Activated T-cell treated with anti-CD3 and anti-CD28 coated beads for 24 hours (primary cell): ENCODE measurements around the gene HELB.

ENCODE experiments used
- DNase-seq: peaks from one replicate; pipeline ENCODE4 v3.0.0-alpha.2; 2020; ENCODE audit warnings: low read depth

HELB gene

DNA sequence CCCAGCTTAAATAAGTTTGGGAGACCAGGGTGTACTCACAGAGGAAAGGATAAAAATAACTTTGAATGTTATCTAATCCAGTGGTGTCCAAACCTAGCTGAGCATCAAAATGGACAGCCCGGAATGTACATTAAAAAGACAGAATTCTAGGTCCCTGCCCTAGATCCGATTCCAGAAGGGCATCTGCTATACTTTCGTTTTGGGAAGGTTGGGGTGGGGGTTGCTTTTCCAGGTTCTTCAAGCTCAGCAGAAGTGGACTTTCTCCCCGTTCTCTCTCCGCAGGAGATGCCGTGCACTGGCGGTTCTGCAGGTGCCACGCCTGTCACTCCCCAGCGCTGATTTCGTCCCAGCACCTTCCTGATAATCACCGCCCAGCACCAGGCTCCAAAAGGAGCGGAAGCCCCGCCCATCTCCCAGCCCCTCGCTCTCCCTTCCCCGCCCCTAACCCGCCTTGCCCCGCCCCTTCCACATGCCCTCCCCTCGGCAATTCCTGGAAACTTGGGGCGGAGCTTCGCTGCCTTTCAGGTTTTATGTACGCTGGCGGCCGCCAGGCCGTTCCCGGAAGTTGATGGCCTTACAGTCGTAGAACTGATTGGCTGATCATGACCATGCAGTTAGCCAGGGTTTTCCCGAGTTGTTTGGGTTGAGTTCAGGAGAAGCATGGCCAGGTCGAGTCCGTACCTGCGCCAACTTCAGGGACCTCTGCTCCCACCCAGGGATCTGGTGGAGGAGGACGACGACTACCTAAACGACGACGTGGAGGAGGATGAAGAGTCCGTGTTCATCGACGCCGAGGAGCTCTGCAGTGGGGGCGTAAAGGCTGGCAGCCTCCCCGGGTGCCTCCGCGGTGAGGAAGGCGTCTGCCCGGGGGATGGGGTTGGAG, at the start of gene HELB:
HELB (plus strand) TSS at position 550 of the 883 bp plus-strand sequence; CDS start at position 661, 111 bp downstream.
- DNase-seq: peak; percentile 97

DNA sequence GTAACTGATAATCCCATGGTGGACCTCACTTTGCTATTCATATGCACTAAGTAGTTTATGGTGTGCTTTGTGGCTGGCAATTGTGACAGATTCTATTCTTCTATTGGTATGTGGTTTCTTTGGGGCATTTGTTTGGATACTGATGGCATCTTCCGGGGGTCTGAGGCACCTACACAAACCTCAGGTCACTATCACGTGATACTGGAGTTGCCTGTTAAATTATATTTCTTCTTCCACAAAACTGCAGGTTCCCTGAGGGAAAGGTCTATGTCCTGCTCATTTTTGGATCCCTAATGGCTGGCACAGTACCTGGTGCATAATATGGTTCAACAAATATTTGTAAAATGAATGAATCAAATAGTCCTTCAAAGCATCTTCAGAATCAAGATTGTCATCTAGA, 49.5 kb upstream of the HELB start:
- DNase-seq: no peak

DNA sequence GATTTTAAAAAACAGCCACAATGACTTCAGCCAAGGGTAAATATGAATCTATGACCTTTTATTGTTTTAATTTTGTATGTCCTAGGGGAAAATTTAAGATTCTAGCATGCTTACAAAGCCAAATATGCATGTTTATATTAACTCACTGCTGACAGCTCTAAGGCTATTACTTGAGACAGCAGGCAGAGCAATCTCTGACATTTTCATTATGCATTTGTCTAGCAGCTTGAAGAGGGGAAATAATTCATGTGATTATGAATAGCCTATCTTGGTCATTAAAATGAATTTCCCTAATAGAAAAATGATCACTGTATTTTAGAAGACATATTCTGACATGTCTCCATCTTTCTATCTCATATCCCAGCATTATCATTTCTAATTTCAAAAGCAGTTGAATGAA, 46.6 kb upstream of the HELB start:
- DNase-seq: no peak

DNA sequence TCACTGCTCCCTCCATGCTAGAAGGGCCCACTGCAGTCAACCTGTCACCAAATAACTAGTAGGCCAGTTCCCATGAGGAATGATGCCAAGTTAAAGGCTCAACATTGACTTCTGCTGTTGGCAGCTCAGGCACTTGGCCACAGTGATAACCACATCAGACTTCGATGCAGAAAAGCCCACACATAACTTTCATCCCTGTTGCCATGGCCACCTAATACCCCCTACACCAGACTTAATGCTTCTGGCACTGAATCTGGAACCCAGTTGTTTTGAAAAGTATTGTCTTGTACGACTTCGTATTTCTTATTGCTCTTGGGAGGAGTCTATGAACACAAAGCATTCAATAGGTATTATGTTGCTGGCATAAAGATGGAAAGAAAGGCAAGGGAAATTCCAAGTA, 44.3 kb upstream of the HELB start:
- no peak for DNase-seq

DNA sequence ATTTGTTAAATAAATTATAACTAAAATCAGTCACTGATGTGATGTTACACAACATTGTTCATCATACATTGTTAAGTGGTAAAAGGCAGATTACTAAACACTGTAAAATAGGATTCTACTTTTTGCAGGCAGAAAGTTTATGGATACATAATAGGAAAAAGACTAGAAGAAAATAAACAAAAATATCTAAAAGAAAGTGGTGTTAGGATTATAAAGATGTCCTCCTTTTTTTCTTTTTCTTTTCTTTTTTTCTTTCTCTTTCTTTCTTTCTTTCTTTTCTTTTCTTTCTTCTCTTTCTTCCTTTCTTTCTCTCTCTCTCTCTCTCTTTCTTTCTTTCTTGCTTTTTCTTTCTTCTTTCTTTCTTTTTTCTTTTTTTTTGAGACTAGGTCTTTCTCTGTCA, 39.6 kb upstream of the HELB start:
- DNase-seq: no peak

DNA sequence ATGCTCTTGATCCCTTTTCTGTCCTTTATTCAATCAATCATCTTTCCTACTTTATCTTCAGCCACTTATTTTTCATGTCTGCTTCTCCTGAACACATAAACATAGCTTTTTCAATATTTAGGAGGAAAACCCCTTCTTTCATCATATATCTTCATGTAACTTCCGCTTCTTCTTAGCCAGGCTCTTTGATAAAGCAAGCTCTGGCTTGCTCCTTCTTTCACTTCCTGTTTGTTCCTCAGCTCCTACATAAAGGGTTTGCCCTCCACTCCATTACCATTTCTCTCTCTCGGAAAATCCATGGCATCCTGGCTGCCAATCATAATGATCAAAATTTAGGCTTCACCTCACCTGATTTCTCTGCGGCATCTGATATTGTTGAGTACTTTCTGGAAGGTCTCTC, 33.7 kb upstream of the HELB start:
- DNase-seq: no peak

DNA sequence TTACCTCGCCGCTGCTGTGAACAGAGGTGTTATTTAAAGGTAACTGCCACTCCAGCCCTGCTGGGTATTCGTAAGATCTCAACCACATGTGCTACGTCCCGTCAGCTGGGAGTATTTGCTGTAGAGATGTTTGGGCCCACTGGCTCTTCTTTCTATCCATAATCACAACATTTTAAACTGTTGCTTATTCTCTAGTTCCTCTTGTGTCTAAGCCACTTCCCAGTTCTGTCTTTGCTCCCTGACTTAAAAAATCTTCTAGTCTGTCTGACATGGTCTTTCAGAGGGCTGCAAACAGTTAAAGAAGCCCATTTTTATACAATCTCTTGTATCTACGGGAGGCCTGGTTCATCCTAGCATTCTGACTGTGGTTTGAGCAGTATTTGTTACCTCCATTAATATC, 33.2 kb upstream of the HELB start:
- no peak for DNase-seq

DNA sequence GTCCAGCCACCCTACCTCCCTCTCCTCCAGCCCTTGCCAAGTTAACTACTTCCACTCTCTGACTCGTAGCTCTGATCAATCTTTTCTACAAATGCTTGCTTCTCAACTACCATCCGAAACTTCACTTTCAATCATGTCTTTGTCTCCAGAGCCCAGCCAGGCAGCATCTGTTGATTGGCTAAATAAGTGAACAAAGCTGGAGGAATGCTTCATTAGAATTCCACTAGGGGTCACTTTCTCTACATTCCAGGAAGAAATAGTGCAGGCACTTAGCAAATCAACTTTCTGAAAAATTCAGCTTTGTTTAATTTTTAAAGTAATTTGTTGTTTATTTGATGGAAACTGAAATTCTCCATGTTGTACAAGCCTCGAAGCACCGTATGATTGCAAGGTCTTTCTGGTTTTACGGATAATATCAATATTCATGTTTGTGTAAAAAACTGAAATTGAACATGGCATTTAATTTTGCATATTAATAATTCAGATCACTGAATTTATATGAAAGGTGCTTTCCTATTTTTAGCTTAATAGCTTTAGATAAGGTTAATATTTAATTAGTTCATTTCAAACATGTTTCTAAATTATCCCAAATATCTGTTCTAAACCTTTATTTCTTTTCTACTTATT, 32.4 kb upstream of the HELB start:
- no peak for DNase-seq

DNA sequence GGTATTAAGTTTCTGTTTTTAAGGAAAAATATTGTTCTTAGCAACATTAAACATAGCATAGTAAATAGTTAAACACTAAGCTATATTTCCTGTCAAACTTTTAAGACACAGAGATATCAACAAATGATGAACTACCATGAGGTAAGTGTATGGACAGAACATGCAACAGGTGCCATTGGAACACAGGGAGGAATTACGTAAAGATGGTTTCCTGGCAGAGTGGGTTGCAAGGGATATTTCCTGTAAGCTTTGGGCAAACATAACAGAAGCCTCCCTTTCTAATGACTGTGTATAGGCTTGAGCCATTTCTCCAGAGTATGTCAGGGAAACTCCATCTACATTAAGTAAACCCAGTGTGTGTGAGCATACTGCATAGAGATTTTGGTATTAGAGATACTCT, 31.7 kb upstream of the HELB start:
- no peak for DNase-seq

DNA sequence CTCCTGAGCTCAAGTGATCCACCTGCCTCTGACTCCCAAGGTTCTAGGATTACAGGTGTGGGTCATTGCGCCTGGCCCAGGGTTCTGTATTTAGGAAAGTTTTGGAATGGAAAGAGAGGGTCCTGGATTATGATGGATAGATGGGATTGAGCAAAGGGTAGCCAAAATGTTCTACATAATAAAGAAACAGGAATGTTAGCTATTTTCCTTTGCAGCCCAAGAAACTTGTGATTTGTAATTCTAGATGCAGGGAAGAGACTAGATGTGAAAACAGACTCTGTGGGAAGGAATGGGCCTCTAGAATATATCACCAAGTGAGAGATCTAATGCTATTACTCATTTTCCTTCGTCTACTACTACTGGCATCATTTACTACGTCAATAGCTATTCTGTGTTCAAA, 29.6 kb upstream of the HELB start:
- no peak for DNase-seq

DNA sequence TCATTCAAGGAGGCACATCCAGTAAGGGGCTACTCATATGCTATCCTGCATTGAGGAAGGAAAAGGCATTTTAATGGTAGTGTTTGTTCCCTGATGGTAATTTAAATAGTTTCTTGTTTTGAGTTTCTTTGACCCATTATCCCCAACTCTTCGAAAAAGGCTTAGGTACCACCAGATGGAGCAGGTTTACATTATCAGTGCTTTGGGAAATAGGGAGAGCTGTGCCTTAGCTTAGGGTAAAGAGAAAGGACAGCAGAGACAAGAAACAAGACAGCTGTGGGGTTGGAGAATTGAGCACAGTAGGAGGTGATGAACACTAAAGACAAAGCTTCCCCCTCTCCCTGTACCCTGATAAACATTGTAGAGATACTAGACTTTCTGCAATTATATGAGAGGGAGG, 29.1 kb upstream of the HELB start:
- DNase-seq: no peak

DNA sequence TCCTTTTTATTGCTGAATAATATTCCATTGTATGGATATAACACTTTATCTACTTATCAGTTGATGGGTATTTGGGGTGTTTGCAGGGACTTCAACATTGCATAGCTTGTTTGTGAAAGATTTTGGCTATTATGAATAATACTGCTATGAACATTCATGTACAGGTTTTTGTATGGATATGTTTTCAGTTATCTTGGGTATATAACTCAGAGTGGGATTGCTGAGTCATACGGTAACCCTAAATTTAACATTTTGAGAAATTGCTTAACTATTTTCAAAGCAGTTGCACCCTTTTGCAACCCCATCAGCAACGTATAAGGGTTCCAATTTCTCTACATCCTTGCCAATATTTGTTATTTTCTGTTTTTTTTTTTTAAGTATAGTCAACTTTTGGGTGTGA, 27.3 kb upstream of the HELB start:
- no peak for DNase-seq

DNA sequence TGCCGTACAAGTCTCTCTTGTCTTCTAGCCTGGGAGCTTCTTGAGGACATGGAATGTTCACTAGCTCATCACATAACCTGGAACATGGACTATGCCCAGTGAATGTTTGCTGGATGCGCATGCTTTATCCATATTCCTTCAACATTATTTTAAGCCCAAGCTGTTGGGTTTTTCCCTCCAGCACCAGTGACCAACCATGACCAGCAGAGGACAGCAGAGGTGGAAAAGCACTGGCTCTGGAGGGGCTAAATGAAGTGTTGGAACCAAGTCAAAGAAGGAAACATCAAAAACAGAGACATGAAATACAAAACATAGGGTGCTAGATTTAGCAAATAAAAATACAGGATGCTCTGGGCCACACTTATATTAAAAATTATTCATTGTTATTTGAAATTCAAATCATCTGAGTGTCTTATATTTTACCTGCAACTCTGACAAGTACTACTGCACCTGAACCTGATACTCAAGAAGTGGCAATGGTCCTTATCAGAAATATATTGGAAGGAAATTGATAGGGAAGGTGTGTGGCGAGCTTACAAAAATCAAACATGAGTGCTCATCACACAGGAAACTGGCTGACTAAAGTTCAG, 23.1 kb upstream of the HELB start:
- no peak for DNase-seq

DNA sequence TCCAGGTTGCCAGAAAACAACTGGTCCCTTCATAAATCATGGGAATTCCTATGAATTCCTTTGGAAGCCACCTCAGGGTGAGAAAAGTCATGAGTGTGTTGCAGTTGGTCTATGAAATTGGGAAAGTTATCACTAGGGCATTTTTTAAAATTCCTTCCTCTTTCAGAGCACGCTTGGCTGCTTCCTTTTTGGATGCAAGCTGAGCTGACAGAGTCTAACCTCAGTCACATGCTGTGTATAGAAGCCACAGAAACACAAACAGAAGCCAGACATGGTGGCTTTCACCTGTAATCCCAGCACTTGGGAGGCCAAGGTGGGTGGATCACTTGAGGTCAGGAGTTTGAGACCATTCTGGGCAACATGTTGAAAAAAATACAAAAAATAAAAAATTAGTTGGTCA, 21.7 kb upstream of the HELB start:
- no peak for DNase-seq

DNA sequence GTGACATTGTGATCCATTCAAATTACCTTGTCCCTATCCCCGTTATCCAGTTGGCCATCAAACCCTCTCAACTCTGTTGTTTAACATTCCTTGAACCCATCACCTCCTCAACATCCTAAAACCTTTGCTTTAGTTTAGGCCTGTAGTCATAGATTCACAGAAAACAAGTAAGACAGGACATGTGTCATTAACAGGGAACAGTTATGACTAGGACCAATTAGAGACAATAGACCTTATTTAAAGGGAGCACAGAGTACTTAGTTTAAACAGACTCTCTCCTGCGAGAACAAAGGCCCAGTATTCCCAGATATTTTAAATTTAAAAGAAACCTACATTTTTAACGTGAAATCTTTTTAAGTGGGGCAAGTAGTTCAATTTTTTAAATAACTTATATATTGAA, 20.0 kb upstream of the HELB start:
- DNase-seq: no peak

DNA sequence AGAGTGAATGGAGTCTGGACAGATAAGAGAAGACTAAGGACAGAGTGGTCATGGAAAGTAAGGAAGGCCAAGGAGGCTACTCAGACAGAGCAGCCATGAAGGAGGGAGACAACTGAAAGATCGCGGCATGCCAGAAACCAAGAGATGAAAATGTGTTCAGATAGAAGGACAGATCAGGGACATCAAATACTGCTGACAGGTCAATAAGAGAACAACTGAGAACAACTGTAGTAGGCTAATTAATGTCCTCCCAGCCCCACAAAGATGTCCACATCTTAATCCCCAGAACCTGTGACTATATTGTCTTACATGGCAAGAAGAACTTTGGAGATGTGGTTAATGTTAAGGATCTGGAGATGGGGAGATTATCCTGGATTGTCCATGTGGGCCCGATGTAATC, 15.0 kb upstream of the HELB start:
- no peak for DNase-seq

DNA sequence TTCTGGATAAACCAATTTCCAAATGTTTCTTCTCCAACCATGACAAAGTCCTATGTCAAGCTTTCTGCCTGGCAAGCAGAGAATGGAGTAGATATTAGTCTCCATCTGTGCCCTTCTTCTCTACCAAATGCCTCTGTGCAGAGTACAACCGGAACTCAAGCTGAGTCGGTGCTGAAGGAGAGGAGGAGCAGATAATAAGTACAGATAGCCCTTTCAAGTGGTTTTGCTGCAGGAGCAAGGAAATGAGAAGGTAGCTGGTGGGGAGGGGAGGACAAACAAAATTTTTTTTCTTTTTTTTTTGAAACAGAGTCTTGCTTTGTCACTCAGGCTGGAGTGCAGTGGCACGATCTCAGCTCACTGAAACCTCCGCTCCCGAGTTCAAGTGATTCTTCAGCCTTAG, 14.2 kb upstream of the HELB start:
- peak; percentile 31 for DNase-seq

DNA sequence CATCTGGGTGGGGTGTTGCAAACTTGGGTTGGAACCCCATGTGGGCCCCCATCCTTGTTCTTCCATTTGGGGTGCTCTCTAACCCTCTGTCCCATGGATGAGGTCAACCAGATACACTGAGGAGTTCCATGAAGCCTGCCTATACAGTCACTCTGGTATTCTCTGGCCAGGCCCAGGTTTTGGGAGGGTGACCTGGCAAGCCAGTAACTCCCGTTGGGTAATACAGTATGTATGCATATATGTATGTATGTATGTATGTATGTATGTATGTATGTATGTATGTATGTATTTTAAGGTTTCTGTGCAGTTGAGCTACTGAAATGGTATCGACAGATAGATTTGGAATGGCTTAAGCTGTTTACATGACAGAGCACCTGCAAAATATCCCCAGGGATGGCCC, 12.8 kb upstream of the HELB start:
- DNase-seq: no peak

DNA sequence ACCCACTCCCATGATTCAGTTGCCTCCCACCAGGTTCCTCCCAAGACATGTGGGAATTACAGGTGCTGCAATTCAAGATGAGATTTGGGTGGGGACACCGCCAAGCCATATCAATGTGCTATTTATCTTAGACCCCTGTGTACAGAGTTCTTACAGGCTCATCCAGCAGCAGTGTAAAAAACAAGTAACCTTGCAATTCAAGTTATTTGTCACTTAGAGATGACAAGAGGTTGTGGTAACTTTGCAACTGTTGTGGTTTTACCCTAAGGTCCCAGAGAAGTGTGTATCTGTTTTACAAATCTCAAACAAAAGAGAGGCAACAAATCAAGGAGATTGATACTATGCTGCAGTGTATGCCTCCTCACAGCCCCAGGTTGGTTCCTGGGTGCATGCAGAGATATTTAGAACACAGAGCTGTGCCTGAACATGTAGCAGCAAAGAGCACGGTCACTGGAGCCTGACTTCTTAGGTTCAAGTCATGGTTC, 11.5 kb upstream of the HELB start:
- DNase-seq: no peak

DNA sequence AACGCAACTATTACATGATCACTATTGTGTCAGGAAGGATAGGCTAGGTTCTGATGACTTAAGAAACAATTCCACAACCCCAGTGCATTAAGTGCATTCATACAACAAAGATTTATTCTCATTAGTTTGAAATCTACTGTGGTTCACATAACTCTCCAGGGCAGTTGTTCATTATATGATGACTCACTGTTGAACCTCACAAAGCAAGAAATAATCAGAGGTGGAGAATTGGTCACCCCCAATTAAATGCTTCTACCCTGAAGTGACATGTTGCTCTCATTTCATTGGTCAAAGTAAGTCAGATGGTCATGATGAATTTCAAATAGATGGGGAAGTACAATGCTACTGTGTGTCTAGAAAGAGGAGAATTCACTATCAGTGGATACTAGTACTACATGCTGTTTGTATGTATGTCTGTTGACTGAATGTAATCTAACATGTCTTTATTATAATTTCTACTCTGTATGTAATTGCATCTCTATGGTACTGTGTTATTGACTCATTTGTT, 6.1 kb upstream of the HELB start:
- no peak for DNase-seq

DNA sequence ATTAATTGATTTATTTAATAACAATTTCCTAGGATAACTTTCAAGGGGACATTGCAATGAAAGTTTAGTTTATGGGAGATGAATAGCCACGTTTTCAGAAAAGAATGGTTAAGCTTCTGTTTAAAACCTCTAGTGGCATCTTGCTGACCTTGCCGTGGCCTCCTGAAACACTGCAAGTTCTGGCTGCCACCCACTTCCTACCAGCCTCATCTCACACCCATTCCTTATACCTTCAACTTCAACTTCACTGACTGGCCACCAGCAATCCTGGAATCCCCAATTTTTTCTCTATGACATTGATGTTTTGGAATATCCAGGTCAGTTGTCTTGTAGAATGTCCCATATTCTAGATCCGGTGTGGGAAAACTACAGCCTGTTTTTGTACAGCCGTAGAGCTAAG, 5.2 kb upstream of the HELB start:
- DNase-seq: no peak

DNA sequence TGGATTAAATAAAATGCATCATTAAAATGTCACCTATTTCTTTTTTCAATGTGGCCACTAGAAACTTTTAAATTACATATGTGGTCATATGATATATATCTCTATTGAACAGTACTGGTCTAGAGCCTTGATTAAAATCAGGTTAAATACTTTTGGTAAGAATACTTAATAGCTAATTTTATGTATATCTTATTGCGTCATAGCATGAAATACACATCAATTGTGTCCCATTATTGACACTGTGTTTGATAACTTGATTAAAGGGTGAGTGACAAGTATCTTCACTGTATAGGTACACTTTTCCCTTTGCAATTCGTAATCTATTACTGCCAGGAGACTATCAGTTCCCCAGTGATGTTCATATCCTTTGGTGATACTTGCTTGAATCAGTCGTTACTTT, 4.4 kb upstream of the HELB start:
- DNase-seq: no peak

DNA sequence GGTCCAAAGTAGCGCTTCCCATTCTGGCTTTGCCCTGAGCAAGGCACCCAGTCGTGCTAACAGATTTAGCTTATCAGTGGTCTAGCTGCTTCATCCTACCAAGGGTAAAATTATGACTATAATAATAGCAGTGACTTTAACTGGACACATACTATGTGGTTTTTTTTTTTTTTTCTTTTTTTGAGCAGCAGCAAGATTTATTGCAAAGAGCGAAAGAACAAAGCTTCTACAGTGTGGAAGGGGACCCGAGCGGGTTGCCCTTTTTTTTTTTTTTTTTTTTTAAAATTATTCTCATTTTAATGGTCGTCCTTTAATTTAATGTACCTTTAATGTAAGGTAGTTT, 505 bp downstream of the HELB start:
- no peak for DNase-seq
